GM06990 (cell line): ENCODE measurements around the gene C6orf58.

Source experiments
- DNase-seq: peaks from one replicate; pipeline ENCODE4 v3.0.0-alpha.2; 2011; ENCODE audit not compliant: insufficient read length; ENCODE audit errors: extremely low read depth
- H3K27me3 ChIP-seq: replicated peaks from 2 replicates; pipeline ENCODE4 v1.6.0; 2011; ENCODE audit warnings: low read length; ENCODE audit not compliant: control insufficient read depth, insufficient read depth
- H3K36me3 ChIP-seq: 2 replicates; pipeline ENCODE4 v1.5.1; 2011; ENCODE audit warnings: low read length; ENCODE audit not compliant: control insufficient read depth, insufficient read depth
- H3K4me3 ChIP-seq: replicated peaks from 2 replicates; pipeline ENCODE4 v1.5.1; 2011; ENCODE audit warnings: low read depth, mild to moderate bottlenecking, control low read depth, low read length
- CTCF ChIP-seq: IDR thresholded peaks from 2 replicates; pipeline ENCODE4 v1.5.1; 2011; ENCODE audit warnings: low read length, control low read depth, mild to moderate bottlenecking, inconsistent platforms; ENCODE audit not compliant: insufficient read depth, poor library complexity, severe bottlenecking

The C6orf58 gene

GRCh38 chr6:127547904-127548649 is 28.9 kb upstream of the C6orf58 start:
- Histone ChIP-seq H3K36me3 (no peaks in the 10 kb centered on the region), H3K4me3 (no peak overlapping the region), H3K27me3 (no peaks in the 10 kb centered on the region)
- no peak for TF ChIP-seq CTCF
- no peak for DNase-seq

- no peaks in the 10 kb centered on the region for H3K36me3 ChIP-seq
- H3K27me3 ChIP-seq = no peaks in the 10 kb centered on the region
- no peak overlapping the region for H3K4me3 ChIP-seq
- DNase-seq = no peak
- no peak for TF ChIP-seq CTCF
Measured at GRCh38 chr6:127550403-127550802, 26.6 kb upstream of the C6orf58 start.

- Histone ChIP-seq H3K36me3 (no peaks in the 10 kb centered on the region), H3K27me3 (no peaks in the 10 kb centered on the region; the same call in 1 of the 2 replicates), H3K4me3 (no peak overlapping the region)
- no peak for DNase-seq
- peak; percentile 60 for TF ChIP-seq CTCF
Measured at GRCh38 chr6:127554435-127555006, 22.5 kb upstream of the C6orf58 start.

- no peak for DNase-seq
- no peak for TF ChIP-seq CTCF
- no peaks in the 10 kb centered on the region; the same call in 1 of the 2 replicates for H3K27me3 ChIP-seq
- no peaks in the 10 kb centered on the region for H3K36me3 ChIP-seq
- no peak overlapping the region for H3K4me3 ChIP-seq
Measured at GRCh38 chr6:127561660-127562059, 15.3 kb upstream of the C6orf58 start.

GRCh38 chr6:127564761-127565160 is 12.2 kb upstream of the C6orf58 start:
- Histone ChIP-seq H3K36me3 (no peaks in the 10 kb centered on the region), H3K27me3 (no peaks in the 10 kb centered on the region), H3K4me3 (no peak overlapping the region)
- DNase-seq = no peak
- no peak for TF ChIP-seq CTCF

GRCh38 chr6:127566119-127566518 is 10.9 kb upstream of the C6orf58 start:
- Histone ChIP-seq H3K27me3 (no peaks in the 10 kb centered on the region), H3K36me3 (no peaks in the 10 kb centered on the region), H3K4me3 (no peak overlapping the region)
- no peak for DNase-seq
- TF ChIP-seq CTCF = no peak
